ENCODE data around the gene LHFPL4.
"Not testable (repeated sequence)": the region's sequence is repeated elsewhere in the genome, so short reads cannot be mapped to it uniquely, and the experiment has no call there.

LHFPL4 gene

DNA sequence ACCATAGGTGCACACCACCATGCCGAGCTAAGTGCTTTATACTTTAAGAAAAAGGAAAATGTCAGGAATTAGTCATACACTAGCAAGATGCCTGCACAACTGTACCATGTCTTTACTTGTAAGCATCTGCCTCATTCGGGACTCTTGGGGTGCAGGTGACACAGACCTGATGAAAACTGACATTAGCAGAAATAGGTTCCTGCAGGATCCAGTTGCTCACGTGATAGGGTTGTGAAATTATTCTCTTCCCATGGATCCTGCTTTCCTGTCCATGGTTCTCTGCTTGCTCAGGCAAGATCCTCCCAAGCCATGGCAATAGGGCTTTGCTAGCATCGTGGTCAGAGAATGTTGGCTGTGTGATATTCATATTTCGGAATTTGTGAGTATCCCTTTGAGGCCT lies 10.2 kb upstream of the LHFPL4 start:
- TF ChIP-seq, protein P1, sequence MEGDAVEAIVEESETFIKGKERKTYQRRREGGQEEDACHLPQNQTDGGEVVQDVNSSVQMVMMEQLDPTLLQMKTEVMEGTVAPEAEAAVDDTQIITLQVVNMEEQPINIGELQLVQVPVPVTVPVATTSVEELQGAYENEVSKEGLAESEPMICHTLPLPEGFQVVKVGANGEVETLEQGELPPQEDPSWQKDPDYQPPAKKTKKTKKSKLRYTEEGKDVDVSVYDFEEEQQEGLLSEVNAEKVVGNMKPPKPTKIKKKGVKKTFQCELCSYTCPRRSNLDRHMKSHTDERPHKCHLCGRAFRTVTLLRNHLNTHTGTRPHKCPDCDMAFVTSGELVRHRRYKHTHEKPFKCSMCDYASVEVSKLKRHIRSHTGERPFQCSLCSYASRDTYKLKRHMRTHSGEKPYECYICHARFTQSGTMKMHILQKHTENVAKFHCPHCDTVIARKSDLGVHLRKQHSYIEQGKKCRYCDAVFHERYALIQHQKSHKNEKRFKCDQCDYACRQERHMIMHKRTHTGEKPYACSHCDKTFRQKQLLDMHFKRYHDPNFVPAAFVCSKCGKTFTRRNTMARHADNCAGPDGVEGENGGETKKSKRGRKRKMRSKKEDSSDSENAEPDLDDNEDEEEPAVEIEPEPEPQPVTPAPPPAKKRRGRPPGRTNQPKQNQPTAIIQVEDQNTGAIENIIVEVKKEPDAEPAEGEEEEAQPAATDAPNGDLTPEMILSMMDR (IDR thresholded peaks at IDR 0.05; ENCODE audit: borderline replicate concordance, insufficient read depth, low read depth, low read length): no peak
- H3K4me3 ChIP-seq (ENCODE audit: low read depth, low read length): no peak overlapping the region

DNA sequence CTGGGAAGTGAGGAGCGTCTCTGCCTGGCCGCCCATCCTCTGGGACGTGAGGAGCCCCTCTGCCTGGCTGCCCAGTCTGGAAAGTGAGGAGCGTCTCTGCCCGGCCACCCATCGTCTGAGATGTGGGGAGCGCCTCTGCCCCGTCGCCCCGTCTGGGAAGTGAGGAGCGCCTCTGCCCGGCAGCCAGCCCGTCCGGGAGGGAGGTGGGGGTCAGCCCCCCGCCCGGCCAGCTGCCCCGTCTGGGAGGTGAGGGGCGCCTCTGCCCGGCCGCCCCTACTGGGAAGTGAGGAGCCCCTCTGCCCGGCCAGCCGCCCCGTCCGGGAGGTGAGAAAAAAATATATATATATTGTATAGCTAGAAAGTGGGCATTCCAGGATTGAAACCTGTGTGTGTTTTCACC lies 6.4 kb upstream of the LHFPL4 start:
- not testable (repeated sequence) for H3K4me3 ChIP-seq (ENCODE audit: low read depth, low read length)

DNA sequence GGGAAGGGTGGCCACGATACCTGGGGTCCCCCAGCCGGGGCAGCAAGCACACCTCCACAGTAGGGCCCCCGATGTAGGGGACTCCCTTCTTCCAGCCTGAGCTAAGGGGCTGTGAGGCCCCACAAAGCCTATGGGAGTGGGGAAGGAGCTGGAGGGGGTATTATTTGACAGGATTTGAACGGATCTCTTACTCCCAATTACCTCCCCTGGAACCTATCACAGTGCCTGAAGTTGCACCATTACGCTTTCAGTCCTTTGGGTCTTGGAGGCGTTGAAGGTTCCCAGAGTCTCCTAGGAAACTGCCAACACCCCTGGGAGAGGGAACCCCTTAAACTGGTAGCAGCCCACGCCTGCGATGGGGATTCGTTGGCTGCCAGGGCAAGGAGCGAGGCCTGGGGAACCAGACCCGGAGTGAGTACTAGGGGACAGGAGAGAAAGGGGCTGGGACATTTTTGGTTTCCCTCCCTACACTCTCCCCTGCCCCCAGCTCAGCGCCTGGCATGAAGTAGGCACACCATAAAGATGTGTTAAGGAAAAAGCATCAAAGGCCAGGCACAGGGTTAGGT lies 409 bp upstream of the LHFPL4 start:
- H3K4me3 ChIP-seq (ENCODE audit: low read depth, low read length): no peak overlapping the region
- TF ChIP-seq, protein P1 (IDR thresholded peaks at IDR 0.05; ENCODE audit: borderline replicate concordance, insufficient read depth, low read depth, low read length): no peak

DNA sequence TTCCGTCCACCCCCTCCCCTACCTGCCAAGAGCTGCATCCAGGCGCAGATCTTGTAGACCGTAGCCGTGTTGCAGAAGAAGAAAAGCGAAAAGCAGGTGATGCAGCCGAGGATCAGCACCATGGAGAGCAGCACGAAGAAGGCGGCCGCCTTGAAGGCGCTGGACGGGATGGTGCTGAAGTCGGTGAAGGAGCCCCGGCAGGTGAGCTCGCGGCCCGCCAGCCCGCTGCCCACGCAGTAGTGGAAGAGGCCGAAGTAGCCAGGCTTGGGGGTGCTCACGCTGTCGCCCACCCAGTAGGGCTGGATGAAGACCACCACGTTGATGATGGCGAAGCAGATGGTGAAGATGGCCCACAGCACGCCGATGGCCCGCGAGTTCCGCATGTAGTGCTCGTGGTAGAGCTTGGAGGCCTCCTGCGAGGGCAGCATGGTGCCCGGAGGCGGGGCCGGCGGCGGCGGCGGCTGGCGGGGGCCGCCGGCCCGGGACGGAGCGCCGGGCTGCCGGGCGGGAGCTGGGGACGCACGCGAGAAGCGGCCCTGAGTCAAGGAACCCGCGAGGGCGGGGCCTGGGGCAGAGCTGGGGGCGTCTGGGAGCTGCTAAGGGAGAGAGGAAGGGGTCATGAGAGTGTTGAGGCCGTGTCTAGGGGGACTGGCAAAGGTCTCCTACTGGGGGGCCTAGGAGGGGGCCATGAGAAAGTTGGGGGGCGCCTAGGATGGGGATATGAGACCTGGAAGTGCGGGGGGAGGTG lies 1.2 kb downstream of the LHFPL4 start:
- TF ChIP-seq, protein P1 (IDR thresholded peaks at IDR 0.05; ENCODE audit: borderline replicate concordance, insufficient read depth, low read depth, low read length): no peak
- no peak overlapping the region for H3K4me3 ChIP-seq (ENCODE audit: low read depth, low read length)

DNA sequence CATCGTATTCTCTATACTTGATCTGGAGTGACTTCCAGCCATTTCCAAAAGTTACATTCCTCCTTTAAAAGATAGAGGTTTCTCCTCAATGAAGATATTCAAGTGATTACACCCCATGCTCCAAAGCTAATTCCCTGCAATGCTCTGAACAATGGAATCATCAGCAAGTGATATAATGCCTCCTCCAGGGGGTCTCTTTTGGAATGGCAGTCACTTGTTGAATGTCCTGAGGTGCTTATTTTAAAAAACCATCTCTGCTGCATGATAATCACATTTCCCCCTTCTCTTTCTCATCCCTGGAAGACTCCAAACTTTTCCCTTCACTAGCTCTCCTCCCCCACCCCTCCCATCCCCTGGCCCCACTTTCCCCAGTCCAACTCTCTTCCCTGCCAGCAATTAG lies 2.6 kb downstream of the LHFPL4 start:
- H3K4me3 ChIP-seq (ENCODE audit: low read depth, low read length): no peak overlapping the region

DNA sequence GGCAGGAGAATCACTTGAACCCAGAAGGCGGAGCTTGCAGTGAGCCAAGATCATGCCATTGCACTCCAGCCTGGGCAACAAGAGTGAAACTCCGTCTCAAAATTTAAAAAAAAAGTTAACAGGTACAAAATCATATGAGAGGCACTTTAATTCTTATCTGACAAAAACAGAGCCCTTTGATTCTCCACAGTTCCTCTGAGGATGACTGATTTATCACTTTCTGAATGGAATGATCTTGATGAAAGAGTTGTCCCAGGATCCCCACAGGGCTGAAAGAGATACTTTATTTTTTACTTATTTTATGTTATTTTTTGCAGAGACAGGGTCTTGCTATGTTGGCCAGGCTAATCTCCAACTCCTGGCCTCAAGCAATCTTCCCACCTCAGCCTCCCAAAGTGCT lies 4.0 kb downstream of the LHFPL4 start:
- TF ChIP-seq, protein P1 (IDR thresholded peaks at IDR 0.05; ENCODE audit: borderline replicate concordance, insufficient read depth, low read depth, low read length): no peak
- no peak overlapping the region for H3K4me3 ChIP-seq (ENCODE audit: low read depth, low read length)

More for the DNA sequence above, 2.6 kb downstream of the LHFPL4 start:
- TF ChIP-seq, protein P1 (IDR thresholded peaks at IDR 0.05; ENCODE audit: borderline replicate concordance, insufficient read depth, low read depth, low read length): no peak

DNA sequence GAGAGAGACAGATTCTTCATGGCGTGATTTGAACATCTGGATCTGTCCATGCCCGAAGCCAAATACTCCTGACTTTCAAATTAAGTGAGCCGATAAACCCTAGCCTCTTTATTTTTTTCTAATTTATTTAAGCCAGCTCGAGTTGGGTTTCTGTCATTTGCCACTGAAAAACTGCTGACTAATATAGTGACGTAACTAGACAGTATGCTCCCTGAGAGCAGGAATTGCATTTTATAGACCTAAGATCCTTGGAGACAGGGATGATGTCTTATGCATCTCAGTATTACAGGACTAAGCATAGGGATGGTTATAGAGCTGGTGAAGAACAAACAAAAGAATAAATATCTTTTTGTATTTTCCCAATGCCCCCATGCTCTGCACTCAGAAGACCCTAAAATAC lies 4.6 kb downstream of the LHFPL4 start:
- H3K4me3 ChIP-seq (ENCODE audit: low read depth, low read length): no peak overlapping the region
- TF ChIP-seq, protein P1 (IDR thresholded peaks at IDR 0.05; ENCODE audit: borderline replicate concordance, insufficient read depth, low read depth, low read length): no peak
